ENCODE data around the gene LDLRAD3. TPM values are rescaled to one million over a fixed set of nuclear protein-coding genes. Genes with fewer than 3 reads are reported as not detected.

The LDLRAD3 gene
- total RNA-seq, 2 experiments from 2014 or later: not detected

DNA sequence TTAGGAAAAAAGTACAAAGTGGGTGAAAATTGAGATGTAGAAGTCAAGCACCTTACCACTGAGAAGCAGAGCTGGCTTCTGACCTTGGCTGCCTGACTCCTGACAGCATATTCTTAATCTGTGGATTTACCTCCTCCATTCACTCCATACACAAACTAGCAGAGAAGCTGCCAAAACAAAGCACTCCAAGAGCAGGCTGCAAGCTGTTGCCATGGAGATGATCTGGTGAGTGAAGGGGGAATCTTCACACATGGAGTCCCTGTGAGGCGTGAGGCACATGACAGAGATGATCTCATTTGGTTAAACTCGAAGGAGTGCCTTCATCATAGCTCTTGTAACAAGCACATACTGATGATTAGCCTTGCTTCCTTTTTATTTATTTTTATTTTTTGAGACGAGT lies 329.2 kb downstream of the LDLRAD3 start:
- no peaks in the 10 kb centered on the region for H3K4me1 ChIP-seq (ENCODE audit: insufficient read depth, low read length, poor library complexity, severe bottlenecking)
- intact Hi-C loops (cut with micrococcal nuclease; ENCODE audit: unreplicated experiment): no loop called here
- H3K79me2 ChIP-seq (ENCODE audit: insufficient read depth, low read depth, low read length): no peaks in the 10 kb centered on the region
- no peak for DNase-seq (ENCODE audit: low spot score)
- no TSS peak for BruUV-seq (replicated peaks)
- ChIA-PET CTCF (ENCODE audit: unreplicated experiment) (interaction anchor here (1.0 kb wide), 1 partner anchor 25 kb away, joined by 3 read pairs; no protein-coding TSS in a partner anchor), POLR2A (interaction anchor here (0.6 to 1.0 kb wide), 3 partner anchors 8 to 765 kb away, joined by 3 to 6 read pairs (median 3); partner anchors contain the start of gene PRR5L)
- H3K4me3 ChIP-seq (ENCODE audit: low read depth, low read length, poor library complexity, severe bottlenecking): no peak overlapping the region
- H3K4me2 ChIP-seq (ENCODE audit: low read length): no peak overlapping the region
- no peak for TF ChIP-seq EZH2phosphoT487 (IDR thresholded peaks at IDR 0.05; ENCODE audit: borderline replicate concordance, low read depth, low read length)
- TF ChIP-seq, protein P1, sequence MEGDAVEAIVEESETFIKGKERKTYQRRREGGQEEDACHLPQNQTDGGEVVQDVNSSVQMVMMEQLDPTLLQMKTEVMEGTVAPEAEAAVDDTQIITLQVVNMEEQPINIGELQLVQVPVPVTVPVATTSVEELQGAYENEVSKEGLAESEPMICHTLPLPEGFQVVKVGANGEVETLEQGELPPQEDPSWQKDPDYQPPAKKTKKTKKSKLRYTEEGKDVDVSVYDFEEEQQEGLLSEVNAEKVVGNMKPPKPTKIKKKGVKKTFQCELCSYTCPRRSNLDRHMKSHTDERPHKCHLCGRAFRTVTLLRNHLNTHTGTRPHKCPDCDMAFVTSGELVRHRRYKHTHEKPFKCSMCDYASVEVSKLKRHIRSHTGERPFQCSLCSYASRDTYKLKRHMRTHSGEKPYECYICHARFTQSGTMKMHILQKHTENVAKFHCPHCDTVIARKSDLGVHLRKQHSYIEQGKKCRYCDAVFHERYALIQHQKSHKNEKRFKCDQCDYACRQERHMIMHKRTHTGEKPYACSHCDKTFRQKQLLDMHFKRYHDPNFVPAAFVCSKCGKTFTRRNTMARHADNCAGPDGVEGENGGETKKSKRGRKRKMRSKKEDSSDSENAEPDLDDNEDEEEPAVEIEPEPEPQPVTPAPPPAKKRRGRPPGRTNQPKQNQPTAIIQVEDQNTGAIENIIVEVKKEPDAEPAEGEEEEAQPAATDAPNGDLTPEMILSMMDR (conservative IDR thresholded peaks at IDR 0.05; ENCODE audit: low read length): no peak
- no peaks in the 10 kb centered on the region; the same call in 1 of the 2 replicates for H3K36me3 ChIP-seq (ENCODE audit: insufficient read depth, low read length)
- H2AFZ ChIP-seq (ENCODE audit: low read length): no peak overlapping the region
- no peaks in the 10 kb centered on the region for H3K9me3 ChIP-seq (ENCODE audit: low read length)
- no peak overlapping the region for H3K27ac ChIP-seq (ENCODE audit: low read depth, low read length, poor library complexity, severe bottlenecking)
- H3K9me2 ChIP-seq (ENCODE audit: insufficient read depth, low read length): no peaks in the 10 kb centered on the region
- H4K20me1 ChIP-seq (ENCODE audit: insufficient read depth, low read length): no peaks in the 10 kb centered on the region

DNA sequence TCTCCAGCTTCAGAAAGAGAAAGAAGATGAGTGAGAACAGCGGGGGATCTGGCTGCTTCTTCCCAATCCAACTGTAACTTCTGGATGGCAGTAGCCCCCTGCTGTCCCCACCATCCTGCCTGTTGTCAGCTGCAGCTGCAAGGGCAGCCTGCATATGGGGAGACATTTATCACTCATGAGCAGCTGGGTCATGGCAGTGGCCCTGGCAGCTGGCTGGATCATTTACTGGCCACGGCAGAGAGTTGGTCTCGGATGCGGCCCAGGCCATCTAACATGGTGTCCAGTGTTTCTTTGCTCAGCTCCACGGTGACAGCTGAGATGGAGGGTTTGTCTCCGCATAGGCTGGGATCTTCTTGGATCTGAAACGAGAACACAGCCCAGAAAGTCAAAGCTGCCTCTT lies 330.6 kb downstream of the LDLRAD3 start:
- H3K27ac ChIP-seq (ENCODE audit: low read depth, low read length, poor library complexity, severe bottlenecking): no peak overlapping the region
- BruUV-seq (replicated peaks): no TSS peak
- intact Hi-C loops (cut with micrococcal nuclease; ENCODE audit: unreplicated experiment): no loop called here
- POLR2A ChIA-PET: no interaction called here
- no peaks in the 10 kb centered on the region for H3K79me2 ChIP-seq (ENCODE audit: insufficient read depth, low read depth, low read length)
- no peaks in the 10 kb centered on the region for H3K4me1 ChIP-seq (ENCODE audit: insufficient read depth, low read length, poor library complexity, severe bottlenecking)
- no peak overlapping the region for H2AFZ ChIP-seq (ENCODE audit: low read length)
- H3K9me3 ChIP-seq (ENCODE audit: low read length): no peaks in the 10 kb centered on the region
- no peak overlapping the region for H3K4me2 ChIP-seq (ENCODE audit: low read length)
- no peak overlapping the region for H3K4me3 ChIP-seq (ENCODE audit: low read depth, low read length, poor library complexity, severe bottlenecking)
- DNase-seq (ENCODE audit: low spot score): no peak
- H3K36me3 ChIP-seq (ENCODE audit: insufficient read depth, low read length): peaks cover 10% of the 10 kb centered on the region; the same call in 1 of the 2 replicates
- CTCF ChIA-PET (ENCODE audit: unreplicated experiment): no interaction called here
- TF ChIP-seq EZH2phosphoT487 (IDR thresholded peaks at IDR 0.05; ENCODE audit: borderline replicate concordance, low read depth, low read length): no peak
- TF ChIP-seq, protein P1 (conservative IDR thresholded peaks at IDR 0.05; ENCODE audit: low read length): no peak
- no peaks in the 10 kb centered on the region for H3K9me2 ChIP-seq (ENCODE audit: insufficient read depth, low read length)
- H4K20me1 ChIP-seq (ENCODE audit: insufficient read depth, low read length): no peaks in the 10 kb centered on the region

DNA sequence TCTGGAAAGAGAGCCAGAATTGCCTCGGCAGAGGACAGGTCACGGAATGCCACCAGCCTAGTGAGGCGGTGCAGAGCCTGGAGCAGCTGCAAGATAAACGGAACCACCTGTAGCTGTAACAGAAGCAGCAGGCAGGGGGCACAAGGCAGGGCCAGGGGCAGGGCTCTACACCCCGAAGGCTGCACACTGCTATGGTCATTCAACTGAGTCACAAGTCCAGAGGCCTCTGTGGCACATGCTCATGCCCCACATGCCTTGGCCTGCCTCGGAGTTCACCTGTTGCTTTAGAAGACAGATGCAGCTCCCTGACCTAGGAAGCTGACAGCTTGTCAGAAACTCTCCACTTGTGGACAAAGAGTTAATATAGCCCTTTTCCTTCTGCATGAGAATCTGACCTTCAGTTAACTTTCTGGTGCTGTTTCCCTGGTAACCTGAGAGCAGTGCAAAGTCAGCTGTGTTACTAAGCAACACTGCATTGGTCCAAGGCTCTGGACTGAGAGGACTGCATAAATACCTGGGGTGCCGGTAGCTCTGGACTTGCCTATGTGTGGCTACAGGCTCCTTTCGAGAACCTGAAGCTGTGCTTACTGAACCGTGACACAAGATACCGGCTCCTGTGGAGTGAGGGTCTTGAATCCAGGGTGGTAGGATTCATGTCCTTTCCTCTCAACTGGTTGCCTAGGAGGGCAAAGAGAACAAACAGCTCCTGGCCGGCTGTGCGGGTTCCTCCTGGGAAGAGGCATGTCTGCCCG lies 334.8 kb downstream of the LDLRAD3 start:
- peaks cover 10% of the 10 kb centered on the region; the same call in 1 of the 2 replicates for H3K36me3 ChIP-seq (ENCODE audit: insufficient read depth, low read length)
- no peaks in the 10 kb centered on the region for H3K4me1 ChIP-seq (ENCODE audit: insufficient read depth, low read length, poor library complexity, severe bottlenecking)
- POLR2A ChIA-PET: interaction anchor here (0.8 kb wide), 1 partner anchor 10 kb away, joined by 4 read pairs; no protein-coding TSS in a partner anchor
- no peak for DNase-seq (ENCODE audit: low spot score)
- no peak overlapping the region for H2AFZ ChIP-seq (ENCODE audit: low read length)
- H3K9me2 ChIP-seq (ENCODE audit: insufficient read depth, low read length): no peaks in the 10 kb centered on the region
- no peak overlapping the region for H3K27ac ChIP-seq (ENCODE audit: low read depth, low read length, poor library complexity, severe bottlenecking)
- H3K4me3 ChIP-seq (ENCODE audit: low read depth, low read length, poor library complexity, severe bottlenecking): no peak overlapping the region
- no peak for TF ChIP-seq EZH2phosphoT487 (IDR thresholded peaks at IDR 0.05; ENCODE audit: borderline replicate concordance, low read depth, low read length)
- TF ChIP-seq, protein P1 (conservative IDR thresholded peaks at IDR 0.05; ENCODE audit: low read length): no peak
- CTCF ChIA-PET (ENCODE audit: unreplicated experiment): no interaction called here
- H3K4me2 ChIP-seq (ENCODE audit: low read length): no peak overlapping the region
- peaks cover 5% of the 10 kb centered on the region; the same call in 1 of the 2 replicates for H3K9me3 ChIP-seq (ENCODE audit: low read length)
- no peaks in the 10 kb centered on the region for H3K79me2 ChIP-seq (ENCODE audit: insufficient read depth, low read depth, low read length)
- intact Hi-C loops (cut with micrococcal nuclease; ENCODE audit: unreplicated experiment): no loop called here
- BruUV-seq (replicated peaks): no TSS peak
- no peaks in the 10 kb centered on the region for H4K20me1 ChIP-seq (ENCODE audit: insufficient read depth, low read length)
